ENCODE data around the gene TRAPPC2L. TPM values are rescaled to one million over a fixed set of nuclear protein-coding genes. Genes with fewer than 3 reads are reported as not detected.
A peak's percentile ranks its signal among the peaks of the same experiment; 100 is the strongest.

The TRAPPC2L gene
- total RNA-seq, 5 donors from 2014 or later (not counting 1 experiment from before 2014, with no cell fraction given), result 45.6 to 61.1 (median 57.5) TPM

DNA sequence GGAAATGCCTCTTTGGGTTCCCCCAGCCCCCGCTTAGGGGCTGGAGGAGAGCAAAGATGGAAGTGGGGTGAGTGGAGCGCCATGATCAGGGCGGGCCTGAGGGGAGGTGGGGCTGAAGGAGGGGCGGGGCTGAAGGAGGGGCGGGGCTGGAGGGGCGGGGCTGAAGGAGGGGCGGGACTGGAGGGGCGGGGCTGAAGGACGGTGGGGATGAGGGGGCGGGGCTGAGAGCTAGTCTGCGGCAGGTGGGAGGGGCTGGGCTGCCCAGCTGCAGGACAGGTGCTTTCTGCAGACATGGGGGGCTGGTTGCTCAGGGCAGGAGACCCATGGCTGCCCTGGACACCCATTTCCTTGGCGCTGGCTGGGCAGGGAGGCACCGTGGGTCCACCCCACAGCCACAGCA lies 48.6 kb downstream of the TRAPPC2L start:
- DNase-seq, result peak in 2 of 35 experiments; percentile 9 to 21
- no peaks in the 10 kb centered on the region for H3K27me3 Mint-ChIP-seq
- CTCF ChIA-PET, result no interaction called here

GRCh38 chr16:88906020-88906419 lies 49.1 kb downstream of the TRAPPC2L start:
- H3K4me1 Mint-ChIP-seq, result no peaks in the 10 kb centered on the region
- WGBS (ENCODE audit: insufficient coverage), result 69% methylated on average over 10 of the region's 16 CpGs
- Histone ChIP-seq H3K27me3 (replicated peaks in 1 of 2; ENCODE audit: control insufficient read depth in 2 of 2, extremely low read depth in 1 of 2, insufficient read depth in 2 of 2, low read length in 1 of 2) (peaks cover 0 to 18% of the 10 kb centered on the region in 2 experiments), H3K4me1 (ENCODE audit: control insufficient read depth in 1 of 2, extremely low read depth in 1 of 2, insufficient read depth in 2 of 2, low read length in 2 of 2) (no peaks in the 10 kb centered on the region), H3K4me3 (ENCODE audit: control insufficient read depth in 1 of 2, extremely low read depth in 1 of 2, low read length in 1 of 2) (no peak overlapping the region), H3K36me3 (ENCODE audit: control insufficient read depth in 2 of 2, extremely low read depth in 1 of 2, insufficient read depth in 1 of 2, low read length in 1 of 2) (no peaks in the 10 kb centered on the region), H3K27ac (ENCODE audit: low read length) (no peak overlapping the region), H3K9me3 (no peaks in the 10 kb centered on the region)
- no peak overlapping the region for H3K4me3 Mint-ChIP-seq
- ATAC-seq (replicated peaks in 1 of 4) (no peak), DNase-seq (no peak)
- no peaks in the 10 kb centered on the region for H3K27me3 Mint-ChIP-seq
- H3K9me3 Mint-ChIP-seq, result no peaks in the 10 kb centered on the region
- no peak overlapping the region for H3K27ac Mint-ChIP-seq
- ChIA-PET CTCF (no interaction called here), POLR2A (no interaction called here)
- no peaks in the 10 kb centered on the region for H3K36me3 Mint-ChIP-seq

More for the DNA sequence above, 48.6 kb downstream of the TRAPPC2L start:
- 67% methylated on average over 3 of the region's 13 CpGs for WGBS (ENCODE audit: insufficient coverage)
- H3K4me3 Mint-ChIP-seq, result no peak overlapping the region
- H3K4me1 Mint-ChIP-seq, result no peaks in the 10 kb centered on the region
- Histone ChIP-seq H3K9me3 (no peaks in the 10 kb centered on the region), H3K27ac (ENCODE audit: low read length) (no peak overlapping the region), H3K27me3 (replicated peaks in 1 of 2; ENCODE audit: control insufficient read depth in 2 of 2, extremely low read depth in 1 of 2, insufficient read depth in 2 of 2, low read length in 1 of 2) (peaks cover 0 to 19% of the 10 kb centered on the region in 2 experiments), H3K4me1 (ENCODE audit: control insufficient read depth in 1 of 2, extremely low read depth in 1 of 2, insufficient read depth in 2 of 2, low read length in 2 of 2) (no peaks in the 10 kb centered on the region), H3K36me3 (ENCODE audit: control insufficient read depth in 2 of 2, extremely low read depth in 1 of 2, insufficient read depth in 1 of 2, low read length in 1 of 2) (no peaks in the 10 kb centered on the region), H3K4me3 (ENCODE audit: control insufficient read depth in 1 of 2, extremely low read depth in 1 of 2, low read length in 1 of 2) (no peak overlapping the region)
- ATAC-seq (replicated peaks in 1 of 4), result no peak
- no peaks in the 10 kb centered on the region for H3K9me3 Mint-ChIP-seq
- no peaks in the 10 kb centered on the region for H3K36me3 Mint-ChIP-seq
- H3K27ac Mint-ChIP-seq, result no peak overlapping the region
- POLR2A ChIA-PET, result no interaction called here

GRCh38 chr16:88906535-88907105 lies 49.7 kb downstream of the TRAPPC2L start:
- WGBS (ENCODE audit: insufficient coverage), result 88% methylated on average over 18 of the region's 22 CpGs
- H3K4me3 Mint-ChIP-seq, result no peak overlapping the region
- H3K9me3 Mint-ChIP-seq, result no peaks in the 10 kb centered on the region
- no peaks in the 10 kb centered on the region for H3K27me3 Mint-ChIP-seq
- Histone ChIP-seq H3K4me1 (ENCODE audit: control insufficient read depth in 1 of 2, extremely low read depth in 1 of 2, insufficient read depth in 2 of 2, low read length in 2 of 2) (no peaks in the 10 kb centered on the region), H3K4me3 (ENCODE audit: control insufficient read depth in 1 of 2, extremely low read depth in 1 of 2, low read length in 1 of 2) (no peak overlapping the region), H3K36me3 (ENCODE audit: control insufficient read depth in 2 of 2, extremely low read depth in 1 of 2, insufficient read depth in 1 of 2, low read length in 1 of 2) (no peaks in the 10 kb centered on the region), H3K9me3 (no peaks in the 10 kb centered on the region), H3K27me3 (replicated peaks in 1 of 2; ENCODE audit: control insufficient read depth in 2 of 2, extremely low read depth in 1 of 2, insufficient read depth in 2 of 2, low read length in 1 of 2) (peaks cover 0 to 23% of the 10 kb centered on the region in 2 experiments), H3K27ac (ENCODE audit: low read length) (no peak overlapping the region)
- H3K27ac Mint-ChIP-seq, result no peak overlapping the region
- DNase-seq (no peak), ATAC-seq (replicated peaks in 1 of 4) (no peak)
- no peaks in the 10 kb centered on the region for H3K36me3 Mint-ChIP-seq
- ChIA-PET POLR2A (no interaction called here), CTCF (no interaction called here)
- no peaks in the 10 kb centered on the region for H3K4me1 Mint-ChIP-seq

- Histone ChIP-seq H3K9me3 (no peaks in the 10 kb centered on the region), H3K4me1 (ENCODE audit: control insufficient read depth in 1 of 2, extremely low read depth in 1 of 2, insufficient read depth in 2 of 2, low read length in 2 of 2) (no peaks in the 10 kb centered on the region), H3K27ac (ENCODE audit: low read length) (no peak overlapping the region), H3K4me3 (ENCODE audit: control insufficient read depth in 1 of 2, extremely low read depth in 1 of 2, low read length in 1 of 2) (no peak overlapping the region), H3K36me3 (ENCODE audit: control insufficient read depth in 2 of 2, extremely low read depth in 1 of 2, insufficient read depth in 1 of 2, low read length in 1 of 2) (no peaks in the 10 kb centered on the region), H3K27me3 (replicated peaks in 1 of 2; ENCODE audit: control insufficient read depth in 2 of 2, extremely low read depth in 1 of 2, insufficient read depth in 2 of 2, low read length in 1 of 2) (peaks cover 0 to 32% of the 10 kb centered on the region in 2 experiments)
- 50% methylated on average over 2 of the region's 4 CpGs for WGBS (ENCODE audit: insufficient coverage)
- no peaks in the 10 kb centered on the region for H3K4me1 Mint-ChIP-seq
- H3K4me3 Mint-ChIP-seq, result no peak overlapping the region
- H3K36me3 Mint-ChIP-seq, result no peaks in the 10 kb centered on the region
- ChIA-PET CTCF (no interaction called here), POLR2A (no interaction called here)
- H3K27me3 Mint-ChIP-seq, result no peaks in the 10 kb centered on the region
- ATAC-seq (replicated peaks in 1 of 4) (no peak), DNase-seq (no peak)
- H3K9me3 Mint-ChIP-seq, result no peaks in the 10 kb centered on the region
- H3K27ac Mint-ChIP-seq, result no peak overlapping the region
Measured at GRCh38 chr16:88907768-88908167, 50.8 kb downstream of the TRAPPC2L start.

- H3K36me3 ChIP-seq (ENCODE audit: control insufficient read depth in 2 of 2, extremely low read depth in 1 of 2, insufficient read depth in 1 of 2, low read length in 1 of 2), result no peaks in the 10 kb centered on the region
- no peaks in the 10 kb centered on the region for H3K4me1 Mint-ChIP-seq
- CTCF ChIA-PET, result no interaction called here
- no peak overlapping the region for H3K27ac ChIP-seq (ENCODE audit: low read length)
- no peaks in the 10 kb centered on the region for H3K36me3 Mint-ChIP-seq
- no peak overlapping the region for H3K4me3 Mint-ChIP-seq
- H3K27me3 ChIP-seq (replicated peaks in 1 of 2; ENCODE audit: control insufficient read depth in 2 of 2, extremely low read depth in 1 of 2, insufficient read depth in 2 of 2, low read length in 1 of 2), result peaks cover 0 to 38% of the 10 kb centered on the region in 2 experiments
- POLR2A ChIA-PET, result no interaction called here
- H3K27me3 Mint-ChIP-seq, result no peaks in the 10 kb centered on the region
- no peak for ATAC-seq (replicated peaks in 1 of 4)
- no peak overlapping the region for H3K27ac Mint-ChIP-seq
- no peak for DNase-seq
- 93% methylated on average over 17 of the region's 17 CpGs for WGBS (ENCODE audit: insufficient coverage)
- H3K4me3 ChIP-seq (ENCODE audit: control insufficient read depth in 1 of 2, extremely low read depth in 1 of 2, low read length in 1 of 2), result no peak overlapping the region
- no peaks in the 10 kb centered on the region for H3K4me1 ChIP-seq (ENCODE audit: control insufficient read depth in 1 of 2, extremely low read depth in 1 of 2, insufficient read depth in 2 of 2, low read length in 2 of 2)
- H3K9me3 ChIP-seq, result no peaks in the 10 kb centered on the region
- H3K9me3 Mint-ChIP-seq, result no peaks in the 10 kb centered on the region
Measured at GRCh38 chr16:88908307-88908706, 51.4 kb downstream of the TRAPPC2L start.

DNA sequence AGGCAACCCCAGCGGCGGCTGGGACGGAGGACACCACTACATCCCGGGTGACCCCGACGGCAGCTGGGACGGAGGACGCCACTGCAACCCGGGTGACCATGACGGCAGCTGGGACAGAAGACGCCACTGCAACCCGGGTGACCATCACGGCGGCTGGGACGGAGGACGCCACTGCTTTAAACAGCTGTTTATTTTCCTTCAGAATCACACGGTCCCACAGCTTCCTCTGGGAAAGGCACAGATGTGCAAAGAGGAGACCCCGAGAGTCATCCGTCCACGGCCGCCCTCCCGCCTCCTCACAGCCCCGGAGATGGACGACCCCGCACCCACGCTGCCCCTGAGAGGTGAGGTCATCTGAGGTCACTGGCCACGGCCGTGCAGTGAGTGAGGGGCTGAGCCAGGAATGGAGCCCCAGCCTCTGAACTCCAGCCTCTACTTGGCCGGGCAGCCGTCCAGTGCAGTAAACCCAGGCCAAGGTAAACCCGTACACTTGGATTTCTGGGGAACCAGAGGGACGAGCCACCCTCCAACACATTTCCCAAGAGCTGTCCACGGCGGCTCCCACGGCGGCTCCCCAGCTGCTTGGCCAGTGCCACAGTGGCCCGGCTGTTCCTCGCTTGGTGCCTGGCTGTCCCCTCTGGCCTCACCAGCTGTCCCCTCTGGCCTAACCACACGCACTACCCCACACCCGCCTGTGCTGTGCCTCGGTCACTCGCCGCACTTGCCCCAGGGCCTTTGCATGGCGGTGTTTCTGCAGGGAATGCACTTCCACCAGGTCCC lies 52.7 kb downstream of the TRAPPC2L start:
- no peaks in the 10 kb centered on the region for H3K4me1 Mint-ChIP-seq
- H3K9me3 Mint-ChIP-seq, result no peaks in the 10 kb centered on the region
- POLR2A ChIA-PET, result no interaction called here
- H3K36me3 ChIP-seq (ENCODE audit: control insufficient read depth in 2 of 2, extremely low read depth in 1 of 2, insufficient read depth in 1 of 2, low read length in 1 of 2), result no peaks in the 10 kb centered on the region
- H3K27me3 ChIP-seq (replicated peaks in 1 of 2; ENCODE audit: control insufficient read depth in 2 of 2, extremely low read depth in 1 of 2, insufficient read depth in 2 of 2, low read length in 1 of 2), result peaks cover 0 to 47% of the 10 kb centered on the region in 2 experiments
- no peak overlapping the region for H3K27ac Mint-ChIP-seq
- no peaks in the 10 kb centered on the region for H3K4me1 ChIP-seq (ENCODE audit: control insufficient read depth in 1 of 2, extremely low read depth in 1 of 2, insufficient read depth in 2 of 2, low read length in 2 of 2)
- H3K36me3 Mint-ChIP-seq, result no peaks in the 10 kb centered on the region
- 92% methylated on average over 44 of the region's 44 CpGs for WGBS (ENCODE audit: insufficient coverage)
- no peak overlapping the region for H3K27ac ChIP-seq (ENCODE audit: low read length)
- no peaks in the 10 kb centered on the region for H3K9me3 ChIP-seq
- no peak overlapping the region for H3K4me3 Mint-ChIP-seq
- CTCF ChIA-PET, result no interaction called here
- no peak for DNase-seq
- ATAC-seq (replicated peaks in 1 of 4), result no peak
- H3K27me3 Mint-ChIP-seq, result no peaks in the 10 kb centered on the region
- no peak overlapping the region for H3K4me3 ChIP-seq (ENCODE audit: control insufficient read depth in 1 of 2, extremely low read depth in 1 of 2, low read length in 1 of 2)

All from T-cell (primary cell).